Neuron (in vitro differentiated cells): Measurements from ENCODE around the gene AMY1A.
"Not testable (repeated sequence)": the region's sequence is repeated elsewhere in the genome, so short reads cannot be mapped to it uniquely, and the experiment has no call there.

ENCODE experiments used
- H2AFZ ChIP-seq: one replicate; pipeline ENCODE4 v1.6.1; 2013; ENCODE audit warnings: low read depth, mild to moderate bottlenecking, inconsistent platforms, low read length, moderate library complexity
- H3K27me3 ChIP-seq: one replicate; pipeline ENCODE4 v1.6.1; 2013; ENCODE audit warnings: low read length; ENCODE audit not compliant: insufficient read depth
- H3K36me3 ChIP-seq: one replicate; pipeline ENCODE4 v1.6.1; 2013; ENCODE audit warnings: low read length; ENCODE audit not compliant: insufficient read depth
- H3K4me1 ChIP-seq: one replicate; pipeline ENCODE4 v1.6.1; 2013; ENCODE audit warnings: low read length; ENCODE audit not compliant: insufficient read depth
- H3K4me3 ChIP-seq: 2 replicates; pipeline ENCODE4 v1.5.1; 2013; ENCODE audit warnings: mild to moderate bottlenecking, low read length, moderate library complexity
- H3K9me3 ChIP-seq: one replicate; pipeline ENCODE4 v1.6.1; 2013; ENCODE audit warnings: low read length

The AMY1A gene

DNA sequence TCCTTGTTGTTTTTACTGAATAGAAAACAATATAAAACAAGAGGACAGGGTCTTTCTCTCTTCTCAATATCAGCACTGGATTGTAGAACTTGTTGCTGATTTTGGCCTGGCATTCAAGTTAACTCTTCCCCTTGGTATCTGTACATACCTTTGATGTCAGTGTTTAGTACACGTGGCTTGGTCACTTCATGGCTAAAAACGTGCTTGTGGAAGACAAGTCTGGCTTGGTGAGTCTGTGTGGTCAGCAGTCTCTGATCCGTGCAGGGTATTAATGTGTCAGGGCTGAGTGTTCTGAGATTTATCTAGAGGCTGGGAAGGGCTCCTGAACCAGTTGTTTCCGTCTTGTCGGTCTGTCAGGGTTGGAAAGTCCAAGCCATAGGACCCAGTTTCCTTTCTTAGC, at the start of gene AMY1A:
TSS of gene AMY1A (plus strand) at position 301 of the 400 bp plus-strand sequence. CDS start 571 bp downstream, outside the sequence.
- not testable (repeated sequence) for H2AFZ ChIP-seq, H3K4me1 ChIP-seq, H3K27me3 ChIP-seq, H3K9me3 ChIP-seq, H3K36me3 ChIP-seq, H3K4me3 ChIP-seq

- Histone ChIP-seq H3K27me3 (no peaks in the 10 kb centered on the region), H2AFZ (no peak overlapping the region), H3K4me3 (no peak overlapping the region), H3K36me3 (no peaks in the 10 kb centered on the region), H3K4me1 (no peaks in the 10 kb centered on the region), H3K9me3 (no peaks in the 10 kb centered on the region)
Measured at GRCh38 chr1:103616362-103616761, 39.2 kb upstream of the AMY1A start.

DNA sequence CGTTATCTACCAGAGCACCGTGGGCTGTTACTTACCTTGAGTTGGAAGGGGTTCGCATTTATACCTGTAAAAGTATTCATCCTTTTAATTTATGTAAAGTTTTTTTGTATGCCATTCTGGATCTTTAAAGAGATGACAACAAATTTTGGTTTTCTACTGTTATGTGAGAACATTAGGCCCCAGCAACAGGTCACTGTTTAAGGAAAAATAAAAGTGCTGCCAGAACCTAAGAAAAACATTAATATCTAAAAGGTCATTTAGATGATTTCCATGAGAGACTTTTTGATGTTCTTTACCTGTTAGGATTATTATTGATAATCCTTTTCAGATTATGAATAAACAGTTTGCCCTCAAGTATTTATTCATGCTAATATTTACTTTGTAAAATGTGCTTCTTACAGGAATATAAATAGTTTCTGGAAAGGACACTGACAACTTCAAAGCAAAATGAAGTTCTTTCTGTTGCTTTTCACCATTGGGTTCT, 38.5 kb upstream of the AMY1A start, which contains the start of gene AMY2A:
TSS of gene AMY2A (plus strand) at position 434 of the 484 bp plus-strand sequence. CDS start at position 448, 14 bp downstream.
- H3K36me3 ChIP-seq, H3K4me3 ChIP-seq, H3K27me3 ChIP-seq, H3K4me1 ChIP-seq, H3K9me3 ChIP-seq, H2AFZ ChIP-seq: not testable (repeated sequence)

- H3K27me3 ChIP-seq, H3K9me3 ChIP-seq, H2AFZ ChIP-seq, H3K36me3 ChIP-seq, H3K4me3 ChIP-seq, H3K4me1 ChIP-seq: not testable (repeated sequence)
Measured at GRCh38 chr1:103627436-103627835, 28.1 kb upstream of the AMY1A start.

DNA sequence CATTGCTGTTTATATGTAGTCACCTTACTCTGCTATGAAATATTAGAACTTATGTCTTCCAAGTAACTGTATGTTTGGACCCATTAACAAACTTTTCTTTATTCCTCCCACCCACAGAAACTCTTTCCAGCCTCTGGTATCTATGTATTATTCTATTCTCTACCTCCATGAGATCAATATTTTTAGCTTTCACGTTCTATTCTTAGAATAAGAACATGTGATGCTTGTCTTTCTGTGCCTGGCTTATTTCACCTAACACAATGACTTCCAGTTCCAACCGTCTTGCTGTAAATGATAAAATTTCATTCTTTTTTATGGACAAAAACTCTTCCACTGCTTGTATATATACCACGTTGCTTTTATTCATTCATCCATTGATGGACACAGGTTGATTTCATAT, 14.4 kb upstream of the AMY1A start:
- H3K9me3 ChIP-seq, H3K36me3 ChIP-seq, H3K27me3 ChIP-seq, H3K4me3 ChIP-seq, H2AFZ ChIP-seq, H3K4me1 ChIP-seq: not testable (repeated sequence)

DNA sequence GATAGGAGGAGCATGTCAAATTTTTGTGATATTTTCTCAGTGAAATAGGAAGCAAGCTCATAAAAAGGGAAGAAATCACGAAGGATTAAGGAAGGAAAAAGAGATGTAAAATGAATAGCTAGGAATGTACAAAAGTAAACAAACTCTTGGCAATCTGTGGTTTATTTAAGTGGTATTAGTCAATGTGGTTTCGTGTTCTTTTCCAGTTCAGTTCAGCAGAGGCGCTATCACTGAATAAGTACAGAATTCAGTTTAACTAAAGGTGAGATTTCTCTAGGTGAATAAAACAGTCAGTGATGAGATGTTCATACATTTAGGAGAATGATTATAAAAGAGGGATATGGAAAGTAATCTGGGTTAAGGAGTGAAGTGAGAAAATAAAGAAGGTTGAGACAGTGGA, 11.7 kb upstream of the AMY1A start:
- H2AFZ ChIP-seq, H3K36me3 ChIP-seq, H3K4me1 ChIP-seq, H3K9me3 ChIP-seq, H3K27me3 ChIP-seq, H3K4me3 ChIP-seq: not testable (repeated sequence)

DNA sequence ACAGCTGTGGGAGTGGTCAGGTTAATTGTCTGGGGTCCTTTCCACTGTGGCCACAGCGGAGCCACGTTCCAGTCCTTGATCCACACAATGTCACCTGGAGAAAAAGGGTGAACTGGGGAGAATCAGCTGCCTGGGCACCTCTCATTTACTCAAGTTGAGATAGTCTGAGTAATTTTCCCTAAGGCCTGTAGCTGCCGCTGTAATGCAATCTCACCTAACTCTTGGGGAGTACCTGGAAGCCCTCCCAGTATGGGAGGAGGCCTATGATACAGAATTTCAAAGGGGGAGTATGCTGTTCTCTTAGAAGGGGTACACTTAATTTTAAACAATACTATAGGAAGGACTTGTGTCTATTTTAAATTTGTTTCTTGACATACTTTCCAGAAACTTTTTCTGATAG, 5.3 kb upstream of the AMY1A start:
- H3K27me3 ChIP-seq, H3K4me1 ChIP-seq, H2AFZ ChIP-seq, H3K4me3 ChIP-seq, H3K36me3 ChIP-seq, H3K9me3 ChIP-seq: not testable (repeated sequence)

- H3K4me1 ChIP-seq, H2AFZ ChIP-seq, H3K36me3 ChIP-seq, H3K4me3 ChIP-seq, H3K27me3 ChIP-seq, H3K9me3 ChIP-seq: not testable (repeated sequence)
Measured at GRCh38 chr1:103650889-103651288, 4.7 kb upstream of the AMY1A start.

- H3K4me3 ChIP-seq, H3K4me1 ChIP-seq, H3K27me3 ChIP-seq, H3K36me3 ChIP-seq, H3K9me3 ChIP-seq, H2AFZ ChIP-seq: not testable (repeated sequence)
Measured at GRCh38 chr1:103654133-103654532, 1.4 kb upstream of the AMY1A start.

DNA sequence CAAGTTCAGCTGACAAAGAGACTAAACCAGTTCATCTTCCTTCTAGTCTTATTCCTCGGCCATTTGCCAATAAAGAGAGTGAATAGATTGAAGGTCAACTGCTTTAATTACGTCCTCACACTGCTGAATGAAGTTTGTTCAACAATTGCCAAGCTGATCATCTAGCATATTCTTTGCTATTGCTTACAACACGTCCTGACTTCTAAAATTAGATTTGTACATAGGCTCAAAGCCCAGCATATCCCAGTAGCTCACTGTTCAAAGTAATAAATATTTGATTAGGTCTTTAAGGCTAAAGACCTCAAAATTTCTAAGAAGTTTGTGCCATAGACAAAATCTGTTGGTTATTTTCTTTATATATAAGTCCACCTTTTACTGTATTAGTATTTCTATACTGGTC, 20.8 kb downstream of the AMY1A start:
- H3K27me3 ChIP-seq: not testable (repeated sequence)

DNA sequence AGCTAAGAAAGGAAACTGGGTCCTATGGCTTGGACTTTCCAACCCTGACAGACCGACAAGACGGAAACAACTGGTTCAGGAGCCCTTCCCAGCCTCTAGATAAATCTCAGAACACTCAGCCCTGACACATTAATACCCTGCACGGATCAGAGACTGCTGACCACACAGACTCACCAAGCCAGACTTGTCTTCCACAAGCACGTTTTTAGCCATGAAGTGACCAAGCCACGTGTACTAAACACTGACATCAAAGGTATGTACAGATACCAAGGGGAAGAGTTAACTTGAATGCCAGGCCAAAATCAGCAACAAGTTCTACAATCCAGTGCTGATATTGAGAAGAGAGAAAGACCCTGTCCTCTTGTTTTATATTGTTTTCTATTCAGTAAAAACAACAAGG, 40.5 kb downstream of the AMY1A start, which contains the start of gene AMY1B:
TSS of gene AMY1B (minus strand) at position 101 of the 400 bp plus-strand sequence. CDS start 571 bp downstream, outside the sequence.
- not testable (repeated sequence) for H3K4me3 ChIP-seq, H3K36me3 ChIP-seq, H2AFZ ChIP-seq, H3K4me1 ChIP-seq, H3K27me3 ChIP-seq, H3K9me3 ChIP-seq

More for the DNA sequence above, 20.8 kb downstream of the AMY1A start:
- H2AFZ ChIP-seq, H3K4me1 ChIP-seq, H3K9me3 ChIP-seq, H3K36me3 ChIP-seq, H3K4me3 ChIP-seq: not testable (repeated sequence)

GRCh38 chr1:103697430-103697829, 41.9 kb downstream of the AMY1A start:
- not testable (repeated sequence) for H2AFZ ChIP-seq, H3K27me3 ChIP-seq, H3K4me3 ChIP-seq, H3K4me1 ChIP-seq, H3K36me3 ChIP-seq, H3K9me3 ChIP-seq

DNA sequence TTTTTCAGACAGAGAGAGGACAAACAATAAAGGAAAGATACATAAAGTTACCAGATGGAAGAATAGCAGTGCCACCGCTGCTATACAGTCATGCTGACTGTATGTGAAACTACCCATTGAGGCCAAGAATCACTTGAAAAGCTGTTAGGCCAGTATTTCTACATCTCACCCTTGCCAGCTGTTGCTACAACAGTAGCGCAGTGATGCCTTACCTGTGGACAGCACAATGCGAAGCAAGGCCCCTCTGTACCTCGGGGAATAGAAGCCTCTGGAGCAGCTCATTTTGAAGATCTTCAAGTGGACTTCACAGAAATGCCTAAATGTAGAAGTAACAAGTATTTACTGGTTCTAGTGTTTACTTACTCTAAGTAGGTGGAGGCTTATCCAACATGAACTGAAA, 45.1 kb downstream of the AMY1A start:
- H3K27me3 ChIP-seq, H3K4me1 ChIP-seq, H3K9me3 ChIP-seq, H3K36me3 ChIP-seq, H2AFZ ChIP-seq, H3K4me3 ChIP-seq: not testable (repeated sequence)

GRCh38 chr1:103701256-103701655, 45.7 kb downstream of the AMY1A start:
- not testable (repeated sequence) for H2AFZ ChIP-seq, H3K27me3 ChIP-seq, H3K4me1 ChIP-seq, H3K36me3 ChIP-seq, H3K9me3 ChIP-seq, H3K4me3 ChIP-seq
